Erythroblast (primary cell): ENCODE data around the gene PIP5K1A.

ENCODE experiments used
- DNase-seq, 2 experiments: peaks; one replicate each; lab custom pipeline; 2025; lab: John Stamatoyannopoulos, UW
- GATA1 ChIP-seq: IDR thresholded peaks from 2 replicates; pipeline ENCODE4 v1.6.1; 2011; ENCODE audit warnings: low read depth, mild to moderate bottlenecking, control low read depth, low read length, moderate library complexity
- POLR2A ChIP-seq: IDR thresholded peaks from 2 replicates; pipeline ENCODE4 v1.6.1; 2011; ENCODE audit warnings: mild to moderate bottlenecking, low read length

The PIP5K1A gene, protein sequence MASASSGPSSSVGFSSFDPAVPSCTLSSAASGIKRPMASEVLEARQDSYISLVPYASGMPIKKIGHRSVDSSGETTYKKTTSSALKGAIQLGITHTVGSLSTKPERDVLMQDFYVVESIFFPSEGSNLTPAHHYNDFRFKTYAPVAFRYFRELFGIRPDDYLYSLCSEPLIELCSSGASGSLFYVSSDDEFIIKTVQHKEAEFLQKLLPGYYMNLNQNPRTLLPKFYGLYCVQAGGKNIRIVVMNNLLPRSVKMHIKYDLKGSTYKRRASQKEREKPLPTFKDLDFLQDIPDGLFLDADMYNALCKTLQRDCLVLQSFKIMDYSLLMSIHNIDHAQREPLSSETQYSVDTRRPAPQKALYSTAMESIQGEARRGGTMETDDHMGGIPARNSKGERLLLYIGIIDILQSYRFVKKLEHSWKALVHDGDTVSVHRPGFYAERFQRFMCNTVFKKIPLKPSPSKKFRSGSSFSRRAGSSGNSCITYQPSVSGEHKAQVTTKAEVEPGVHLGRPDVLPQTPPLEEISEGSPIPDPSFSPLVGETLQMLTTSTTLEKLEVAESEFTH

DNA sequence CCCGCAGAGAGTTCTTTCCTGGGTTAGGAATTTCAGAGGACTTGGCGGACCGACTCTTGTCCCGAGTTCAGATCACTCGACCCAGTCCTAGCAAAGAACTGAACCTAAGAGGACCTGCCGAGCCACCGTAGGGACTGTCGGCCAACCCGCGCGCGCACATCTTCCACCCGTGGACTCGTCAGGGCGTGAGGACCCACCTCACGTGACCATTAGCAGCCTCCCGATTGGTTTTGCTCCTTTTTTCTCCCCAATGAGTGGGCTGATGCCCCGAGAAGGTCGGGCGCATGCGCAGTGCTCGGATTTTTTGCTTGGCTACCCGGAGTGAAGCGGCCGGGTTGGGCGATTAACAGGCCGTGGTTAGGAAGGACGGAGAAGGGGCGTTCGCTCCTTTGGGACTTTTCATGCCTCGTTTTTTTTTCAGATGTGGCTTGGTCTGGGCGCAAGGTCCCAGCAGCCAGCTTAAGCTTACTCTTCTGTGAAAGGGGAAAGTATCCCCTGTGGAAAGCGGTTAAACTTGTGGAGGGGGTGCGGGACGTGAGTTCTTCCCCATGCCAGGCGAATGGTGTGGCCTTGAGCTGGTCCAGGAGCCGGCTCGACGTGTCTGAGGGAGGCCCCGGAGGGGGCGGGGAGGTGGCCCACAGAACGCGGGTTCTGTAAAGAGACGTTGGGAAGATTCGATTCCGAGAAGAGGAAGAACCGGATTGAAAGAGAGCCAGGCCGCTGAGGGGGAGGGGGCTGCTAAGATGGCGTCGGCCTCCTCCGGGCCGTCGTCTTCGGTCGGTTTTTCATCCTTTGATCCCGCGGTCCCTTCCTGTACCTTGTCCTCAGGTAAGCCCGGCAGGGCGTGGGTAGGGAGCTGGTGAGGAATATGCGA, at the start of gene PIP5K1A:
PIP5K1A (plus strand) TSS at position 299 of the 874 bp plus-strand sequence; CDS start at position 744, 445 bp downstream.
- peak; percentile 97 to 98 for DNase-seq
- peak; percentile 85 for TF ChIP-seq POLR2A
- no peak for TF ChIP-seq GATA1

DNA sequence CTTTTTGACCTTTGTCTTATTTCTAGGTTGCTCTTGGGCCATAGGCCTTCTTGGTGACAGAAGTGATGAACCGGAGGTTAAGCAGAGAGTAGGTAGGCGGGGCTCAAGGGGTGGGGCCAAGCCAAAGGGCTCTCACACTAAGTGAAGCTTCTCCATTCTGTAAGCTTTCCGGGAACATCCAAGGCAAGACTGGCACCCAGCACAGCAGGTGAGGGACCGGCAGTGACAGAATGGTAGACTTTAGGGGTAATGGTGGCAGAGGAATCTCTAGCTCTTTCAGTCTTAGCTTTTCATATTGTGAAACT, 41.9 kb upstream of the PIP5K1A start, which contains the start of gene TNFAIP8L2:
TNFAIP8L2 (plus strand) TSS at position 135 of the 305 bp plus-strand sequence. CDS start 2,049 bp downstream, outside the sequence.
- peak; percentile 13 for TF ChIP-seq POLR2A
- no peak for TF ChIP-seq GATA1
- DNase-seq, result peak; percentile 42 to 63

DNA sequence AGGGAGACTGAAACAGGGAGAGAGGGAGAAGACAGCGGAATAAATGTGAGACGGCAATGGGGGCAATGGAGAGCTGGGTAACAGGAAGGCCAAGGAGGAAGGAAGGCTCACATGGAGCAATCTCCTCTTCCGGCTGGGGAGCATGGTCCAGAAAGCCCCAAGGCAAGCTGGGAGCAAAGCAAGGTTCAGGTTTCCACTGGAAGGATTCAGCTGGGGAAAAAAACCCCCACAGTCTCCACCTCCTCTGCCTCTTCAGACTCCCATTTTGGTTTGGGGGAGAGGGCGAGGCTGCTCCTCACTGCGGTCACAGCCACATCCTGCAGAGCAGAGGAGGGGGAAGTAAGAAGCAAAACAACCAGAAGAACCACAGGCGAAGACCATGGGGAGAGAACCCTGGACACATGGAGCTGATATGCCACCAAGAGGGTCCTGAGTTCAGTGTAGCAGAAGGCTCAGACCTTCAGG, 41.3 kb upstream of the PIP5K1A start:
- DNase-seq, result no peak
- TF ChIP-seq POLR2A, result no peak
- no peak for TF ChIP-seq GATA1

DNA sequence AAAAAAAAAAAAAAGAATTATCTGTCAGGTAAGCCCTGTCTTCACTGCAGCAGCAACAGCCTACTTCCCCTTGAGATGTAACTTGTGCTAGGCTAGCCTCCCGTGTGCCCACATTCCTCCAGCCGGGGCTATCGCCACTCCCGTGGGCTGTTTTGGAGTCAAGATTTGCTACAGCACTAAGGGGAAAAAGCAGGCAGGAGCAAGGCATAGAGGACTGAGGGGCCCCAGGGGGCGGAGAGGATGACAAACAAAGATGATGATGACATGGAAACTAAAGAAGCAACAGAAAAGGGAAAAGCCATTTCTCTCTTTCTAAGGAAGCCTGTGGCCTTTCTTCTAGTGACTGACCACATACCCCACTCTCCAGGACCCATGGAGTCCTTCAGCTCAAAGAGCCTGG, 40.0 kb upstream of the PIP5K1A start:
- no peak for DNase-seq
- TF ChIP-seq POLR2A, result no peak
- no peak for TF ChIP-seq GATA1

DNA sequence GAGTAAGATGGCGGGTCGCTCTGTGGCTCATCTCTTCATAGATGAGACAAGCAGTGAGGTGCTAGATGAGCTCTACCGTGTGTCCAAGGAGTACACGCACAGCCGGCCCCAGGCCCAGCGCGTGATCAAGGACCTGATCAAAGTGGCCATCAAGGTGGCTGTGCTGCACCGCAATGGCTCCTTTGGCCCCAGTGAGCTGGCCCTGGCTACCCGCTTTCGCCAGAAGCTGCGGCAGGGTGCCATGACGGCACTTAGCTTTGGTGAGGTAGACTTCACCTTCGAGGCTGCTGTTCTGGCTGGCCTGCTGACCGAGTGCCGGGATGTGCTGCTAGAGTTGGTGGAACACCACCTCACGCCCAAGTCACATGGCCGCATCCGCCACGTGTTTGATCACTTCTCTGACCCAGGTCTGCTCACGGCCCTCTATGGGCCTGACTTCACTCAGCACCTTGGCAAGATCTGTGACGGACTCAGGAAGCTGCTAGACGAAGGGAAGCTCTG, 39.6 kb upstream of the PIP5K1A start:
- TF ChIP-seq POLR2A (peak; percentile 14), GATA1 (no peak)
- DNase-seq, result no peak

DNA sequence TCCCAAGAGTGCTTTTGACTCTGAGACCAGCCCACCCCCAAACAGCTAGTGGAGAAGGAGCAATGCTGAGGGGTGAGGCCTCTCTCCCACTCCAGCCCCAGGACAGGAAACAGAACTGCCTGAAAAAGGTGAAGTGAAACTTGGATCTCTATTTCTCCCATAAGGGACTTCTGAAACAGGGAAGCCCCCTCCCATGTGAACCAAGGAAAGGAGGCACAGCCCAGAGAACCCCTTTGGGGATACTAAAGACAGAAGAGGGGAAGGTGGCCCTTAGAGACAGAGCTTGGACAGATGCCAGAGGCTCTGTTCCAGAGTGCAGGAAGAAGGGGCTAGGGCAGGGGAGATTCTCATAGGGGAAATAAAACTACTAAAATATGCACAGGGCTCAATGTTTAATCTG, 39.0 kb upstream of the PIP5K1A start:
- TF ChIP-seq POLR2A (no peak), GATA1 (no peak)
- no peak for DNase-seq

DNA sequence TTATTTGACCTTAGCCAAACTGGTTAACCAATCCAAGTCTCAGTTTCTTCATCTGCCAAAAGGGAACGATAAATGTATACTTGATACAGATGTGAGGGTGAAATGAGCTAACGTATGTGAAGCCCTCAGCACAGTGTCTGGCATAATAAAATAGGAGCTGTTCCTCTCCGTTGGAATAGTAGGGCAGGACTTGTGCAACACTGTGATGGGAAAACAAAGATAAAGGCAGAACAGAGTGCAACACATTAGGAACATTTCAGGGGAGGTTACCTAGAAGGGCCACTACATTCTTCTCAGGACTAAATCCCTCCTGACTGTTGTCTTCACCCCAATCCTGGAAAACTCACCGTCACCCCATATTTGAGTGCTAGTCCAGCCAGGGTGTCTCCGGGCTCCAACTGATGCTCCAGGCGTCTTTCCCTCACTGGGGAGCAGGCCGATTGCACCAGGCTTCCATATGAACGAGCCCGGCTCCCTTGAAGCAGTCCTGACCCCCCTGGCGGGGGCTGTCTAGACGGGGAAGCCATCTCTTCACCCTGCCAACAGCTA, 33.5 kb upstream of the PIP5K1A start:
- TF ChIP-seq POLR2A, result no peak
- no peak for TF ChIP-seq GATA1
- DNase-seq, result no peak

DNA sequence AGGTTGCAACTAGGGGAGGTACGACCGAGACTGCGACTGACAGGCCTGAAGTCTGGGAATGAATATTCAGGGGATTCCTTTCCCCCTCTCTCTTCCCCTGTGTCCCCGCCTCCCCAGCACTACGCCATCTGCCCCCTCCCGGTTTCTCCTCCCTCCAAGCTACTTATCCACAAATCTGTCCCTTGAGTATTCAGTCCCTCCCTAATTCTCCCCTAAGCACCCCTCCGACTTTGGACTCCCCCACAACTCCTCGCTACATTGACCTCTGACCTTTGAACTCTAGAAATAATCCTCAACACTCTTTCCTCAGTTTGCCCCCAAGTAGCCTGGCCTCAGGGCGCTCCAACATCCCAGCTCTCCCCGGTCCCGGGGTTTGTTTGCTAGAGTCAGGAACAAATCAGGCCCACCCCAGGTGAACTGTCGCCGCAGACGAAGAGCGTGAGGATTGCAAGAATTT, 33.0 kb upstream of the PIP5K1A start:
- DNase-seq, result no peak

DNA sequence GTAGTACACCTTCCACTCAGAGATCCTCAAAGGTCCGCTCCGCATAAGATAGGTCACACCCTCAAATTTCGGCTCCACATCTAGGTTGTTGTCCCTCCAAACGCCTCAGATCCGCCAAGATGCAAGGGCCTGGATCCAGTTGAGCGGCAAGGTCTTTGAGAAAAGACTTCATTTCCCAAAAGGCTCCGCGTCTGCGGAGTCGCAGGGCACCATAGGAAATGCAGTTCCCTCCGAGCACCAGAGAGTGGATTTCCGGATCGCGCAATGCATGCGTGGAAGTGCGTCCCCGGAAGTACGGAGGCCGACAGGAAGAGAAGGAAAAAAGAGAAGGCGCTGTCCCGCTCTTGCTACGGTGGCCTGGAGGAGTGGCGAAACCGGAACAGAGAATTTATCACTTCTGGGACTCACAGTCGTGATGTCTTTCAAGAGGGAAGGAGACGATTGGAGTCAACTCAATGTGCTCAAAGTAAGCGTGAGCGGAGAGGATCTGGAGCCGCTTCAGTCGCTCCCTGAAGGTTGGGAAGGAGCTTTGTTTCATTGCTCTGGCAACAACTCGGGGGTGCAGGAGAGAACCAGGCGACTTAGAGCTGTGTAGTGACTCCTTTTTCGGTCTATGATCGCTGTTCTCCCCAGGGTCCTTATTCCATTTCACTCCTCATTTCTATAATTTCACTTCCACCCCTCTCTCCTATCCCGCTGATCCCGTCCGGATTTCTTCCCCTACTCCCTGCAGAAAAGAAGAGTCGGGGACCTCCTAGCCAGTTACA, 32.4 kb upstream of the PIP5K1A start, which contains the start of the genes LYSMD1 and SCNM1:
LYSMD1 (minus strand) TSS at position 165 of the 767 bp plus-strand sequence. CDS start 644 bp downstream, outside the sequence.
SCNM1 (plus strand) TSS at position 407 of the 767 bp plus-strand sequence; CDS start at position 416, 9 bp downstream.
- TF ChIP-seq POLR2A (peak; percentile 85), GATA1 (no peak)
- peak; percentile 99 for DNase-seq

More for the DNA sequence above, 33.0 kb upstream of the PIP5K1A start:
- no peak for TF ChIP-seq GATA1
- no peak for TF ChIP-seq POLR2A

DNA sequence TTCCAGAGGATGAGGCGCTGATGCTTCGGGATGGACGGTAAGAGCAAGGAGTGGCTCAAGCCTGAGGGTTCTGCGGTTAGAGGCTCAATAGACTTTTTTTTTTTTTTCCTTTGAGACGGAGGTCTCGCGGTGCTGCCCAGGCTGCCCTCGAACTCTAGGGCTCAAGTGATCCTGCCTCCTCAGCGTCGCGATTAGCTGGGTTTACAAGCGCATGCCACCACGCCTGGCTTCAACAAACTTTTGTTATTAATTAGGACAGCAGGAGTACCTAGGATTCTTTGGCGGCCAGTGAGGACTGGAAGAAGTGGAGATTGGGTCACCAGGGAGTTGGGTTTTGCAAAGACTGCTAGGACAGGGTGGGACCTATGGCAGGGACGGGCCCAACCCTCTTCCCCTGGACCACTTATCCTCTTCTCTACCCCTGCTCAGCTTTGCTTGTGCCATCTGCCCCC, 31.8 kb upstream of the PIP5K1A start:
- TF ChIP-seq POLR2A (no peak), GATA1 (no peak)
- peak; percentile 64 to 65 for DNase-seq

DNA sequence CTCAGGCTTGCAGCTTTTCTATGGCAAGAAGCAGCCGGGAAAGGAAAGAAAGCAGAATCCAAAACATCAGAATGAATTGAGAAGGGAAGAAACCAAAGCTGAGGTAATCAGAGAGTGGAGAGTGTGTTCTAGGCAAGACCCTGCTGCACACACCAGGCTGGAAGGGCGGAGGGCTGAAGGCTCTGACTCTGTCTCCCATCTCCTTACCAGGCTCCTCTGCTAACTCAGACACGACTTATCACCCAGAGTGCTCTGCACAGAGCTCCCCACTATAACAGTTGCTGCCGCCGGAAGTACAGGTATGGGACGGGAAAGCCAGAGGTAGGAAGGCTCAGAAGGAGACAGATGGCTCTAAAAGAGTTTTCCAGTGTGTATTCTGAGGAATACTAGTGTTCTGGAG, 31.2 kb upstream of the PIP5K1A start:
- no peak for TF ChIP-seq GATA1
- no peak for TF ChIP-seq POLR2A
- DNase-seq, result no peak

DNA sequence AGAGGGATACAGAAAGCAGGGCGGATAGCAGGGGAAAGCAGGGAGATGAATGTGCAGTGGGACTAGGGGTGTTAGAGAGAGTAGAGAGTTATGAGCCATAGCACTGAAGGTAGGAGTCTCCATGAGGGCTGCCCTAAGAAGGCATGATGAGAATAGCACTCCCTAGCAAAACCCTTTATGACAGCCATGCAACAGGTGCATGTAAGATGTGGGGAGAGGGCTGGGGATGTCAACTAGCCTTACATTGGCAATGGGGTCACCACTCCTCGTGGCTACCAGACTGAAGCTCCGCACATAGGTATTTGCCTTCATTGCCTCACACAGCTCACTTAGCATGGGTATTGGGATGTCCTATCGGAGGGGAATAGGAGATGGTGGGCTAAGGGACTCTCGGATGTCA, 27.2 kb upstream of the PIP5K1A start:
- no peak for TF ChIP-seq POLR2A
- TF ChIP-seq GATA1, result no peak
- DNase-seq, result no peak
